ENCODE results near the gene MUC12.
"Not testable (repeated sequence)": the region's sequence is repeated elsewhere in the genome, so short reads cannot be mapped to it uniquely, and the experiment has no call there.

Gene MUC12

DNA sequence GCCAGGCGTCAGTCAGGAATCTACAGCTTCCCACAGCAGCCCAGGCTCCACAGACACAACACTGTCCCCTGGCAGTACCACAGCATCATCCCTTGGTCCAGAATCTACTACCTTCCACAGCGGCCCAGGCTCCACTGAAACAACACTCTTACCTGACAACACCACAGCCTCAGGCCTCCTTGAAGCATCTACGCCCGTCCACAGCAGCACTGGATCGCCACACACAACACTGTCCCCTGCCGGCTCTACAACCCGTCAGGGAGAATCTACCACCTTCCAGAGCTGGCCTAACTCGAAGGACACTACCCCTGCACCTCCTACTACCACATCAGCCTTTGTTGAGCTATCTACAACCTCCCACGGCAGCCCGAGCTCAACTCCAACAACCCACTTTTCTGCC is 30.7 kb downstream of the MUC12 start:
- H3K27me3 ChIP-seq (ENCODE audit: insufficient read depth, low read depth, severe bottlenecking); H3K4me3 ChIP-seq (ENCODE audit: low read depth, low read length); H3K27ac ChIP-seq; H3K9me3 ChIP-seq (ENCODE audit: severe bottlenecking); H3K36me3 ChIP-seq; DNase-seq: not testable (repeated sequence)

DNA sequence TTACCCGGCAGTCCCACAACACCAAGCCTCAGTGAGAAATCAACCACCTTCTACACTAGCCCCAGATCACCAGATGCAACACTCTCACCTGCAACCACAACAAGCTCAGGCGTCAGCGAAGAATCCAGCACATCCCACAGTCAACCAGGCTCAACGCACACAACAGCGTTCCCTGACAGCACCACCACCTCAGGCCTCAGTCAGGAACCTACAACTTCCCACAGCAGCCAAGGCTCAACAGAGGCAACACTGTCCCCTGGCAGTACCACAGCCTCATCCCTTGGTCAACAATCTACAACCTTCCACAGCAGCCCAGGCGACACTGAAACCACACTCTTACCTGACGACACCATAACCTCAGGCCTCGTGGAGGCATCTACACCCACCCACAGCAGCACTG is 33.0 kb downstream of the MUC12 start:
- not testable (repeated sequence) for H3K9me3 ChIP-seq (ENCODE audit: severe bottlenecking); H3K4me3 ChIP-seq (ENCODE audit: low read depth, low read length); H3K36me3 ChIP-seq; H3K27ac ChIP-seq; DNase-seq
- peaks cover 27% of the 10 kb centered on the region for H3K27me3 ChIP-seq (ENCODE audit: insufficient read depth, low read depth, severe bottlenecking)

DNA sequence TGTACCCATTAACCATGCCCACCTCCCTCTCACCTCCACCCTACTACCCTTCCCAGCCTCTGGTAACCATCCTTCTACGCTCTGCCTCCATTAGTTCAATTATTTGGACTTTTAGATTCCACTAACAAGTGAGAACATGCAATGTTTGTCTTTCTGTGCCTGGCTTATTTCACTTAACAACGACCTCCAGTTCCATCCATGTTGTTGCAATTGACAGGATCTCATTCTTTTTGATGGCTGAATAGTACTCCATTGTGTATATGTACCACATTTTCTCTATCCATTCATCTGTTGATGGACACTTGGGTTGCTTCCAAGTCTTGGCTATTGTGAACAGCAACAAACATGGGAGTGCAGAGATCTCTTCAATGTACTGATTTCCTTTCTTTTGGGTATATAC is 38.0 kb downstream of the MUC12 start:
- not testable (repeated sequence) for H3K4me3 ChIP-seq (ENCODE audit: low read depth, low read length)
- H3K27me3 ChIP-seq (ENCODE audit: insufficient read depth, low read depth, severe bottlenecking) = peaks cover 72% of the 10 kb centered on the region

DNA sequence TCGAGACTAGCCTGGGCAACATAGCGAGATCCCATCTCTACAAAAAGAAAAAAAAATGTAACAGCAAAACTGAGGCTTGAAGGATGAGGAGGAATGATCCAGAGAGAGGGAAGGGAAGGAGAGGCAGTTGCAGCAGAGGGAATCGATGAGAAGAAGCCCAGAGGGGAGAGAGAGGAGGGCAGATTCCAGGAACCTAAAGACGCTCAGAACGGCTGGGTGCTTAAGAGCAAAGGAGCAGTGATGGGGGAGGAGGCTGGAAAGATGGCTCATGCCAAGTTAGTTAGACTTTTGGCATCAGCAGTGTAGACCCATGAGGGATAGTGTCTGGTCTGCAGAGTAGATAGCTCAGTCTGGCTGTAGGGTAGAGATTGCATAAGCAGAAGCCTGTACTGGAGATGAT is 40.3 kb downstream of the MUC12 start:
- H3K36me3 ChIP-seq = no peaks in the 10 kb centered on the region
- H3K9me3 ChIP-seq (ENCODE audit: severe bottlenecking) = peaks cover 4% of the 10 kb centered on the region
- TF ChIP-seq, protein P1, sequence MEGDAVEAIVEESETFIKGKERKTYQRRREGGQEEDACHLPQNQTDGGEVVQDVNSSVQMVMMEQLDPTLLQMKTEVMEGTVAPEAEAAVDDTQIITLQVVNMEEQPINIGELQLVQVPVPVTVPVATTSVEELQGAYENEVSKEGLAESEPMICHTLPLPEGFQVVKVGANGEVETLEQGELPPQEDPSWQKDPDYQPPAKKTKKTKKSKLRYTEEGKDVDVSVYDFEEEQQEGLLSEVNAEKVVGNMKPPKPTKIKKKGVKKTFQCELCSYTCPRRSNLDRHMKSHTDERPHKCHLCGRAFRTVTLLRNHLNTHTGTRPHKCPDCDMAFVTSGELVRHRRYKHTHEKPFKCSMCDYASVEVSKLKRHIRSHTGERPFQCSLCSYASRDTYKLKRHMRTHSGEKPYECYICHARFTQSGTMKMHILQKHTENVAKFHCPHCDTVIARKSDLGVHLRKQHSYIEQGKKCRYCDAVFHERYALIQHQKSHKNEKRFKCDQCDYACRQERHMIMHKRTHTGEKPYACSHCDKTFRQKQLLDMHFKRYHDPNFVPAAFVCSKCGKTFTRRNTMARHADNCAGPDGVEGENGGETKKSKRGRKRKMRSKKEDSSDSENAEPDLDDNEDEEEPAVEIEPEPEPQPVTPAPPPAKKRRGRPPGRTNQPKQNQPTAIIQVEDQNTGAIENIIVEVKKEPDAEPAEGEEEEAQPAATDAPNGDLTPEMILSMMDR (IDR thresholded peaks at IDR 0.05; ENCODE audit: low read depth, low read length) = no peak
- no peak for DNase-seq
- H3K27ac ChIP-seq = no peak overlapping the region
- peaks cover 93% of the 10 kb centered on the region for H3K27me3 ChIP-seq (ENCODE audit: insufficient read depth, low read depth, severe bottlenecking)
- no peak overlapping the region for H3K4me3 ChIP-seq (ENCODE audit: low read depth, low read length)

More for the DNA sequence above, 38.0 kb downstream of the MUC12 start:
- H3K27ac ChIP-seq; DNase-seq; H3K36me3 ChIP-seq; H3K9me3 ChIP-seq (ENCODE audit: severe bottlenecking): not testable (repeated sequence)

DNA sequence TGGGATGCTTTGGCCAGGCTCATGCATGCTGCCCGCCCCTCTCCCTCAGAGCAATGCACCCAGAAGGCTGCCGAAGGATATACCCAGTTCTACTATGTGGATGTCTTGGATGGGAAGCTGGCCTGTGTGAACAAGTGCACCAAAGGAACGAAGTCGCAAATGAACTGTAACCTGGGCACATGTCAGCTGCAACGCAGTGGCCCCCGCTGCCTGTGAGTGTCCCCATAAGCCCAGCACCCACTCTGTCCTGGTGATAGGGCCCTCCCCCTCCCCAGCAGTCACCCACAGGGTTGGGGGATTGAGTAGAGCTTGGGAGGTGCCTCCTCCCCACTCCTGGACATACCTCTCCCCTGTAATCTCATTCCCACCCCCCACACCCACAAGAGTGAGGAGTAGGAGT is 43.6 kb downstream of the MUC12 start:
- Histone ChIP-seq H3K9me3 (ENCODE audit: severe bottlenecking) (no peaks in the 10 kb centered on the region), H3K4me3 (ENCODE audit: low read depth, low read length) (no peak overlapping the region), H3K36me3 (no peaks in the 10 kb centered on the region), H3K27ac (no peak overlapping the region), H3K27me3 (ENCODE audit: insufficient read depth, low read depth, severe bottlenecking) (peaks cover 95% of the 10 kb centered on the region)
- no peak for DNase-seq
- TF ChIP-seq, protein P1 (IDR thresholded peaks at IDR 0.05; ENCODE audit: low read depth, low read length) = no peak

DNA sequence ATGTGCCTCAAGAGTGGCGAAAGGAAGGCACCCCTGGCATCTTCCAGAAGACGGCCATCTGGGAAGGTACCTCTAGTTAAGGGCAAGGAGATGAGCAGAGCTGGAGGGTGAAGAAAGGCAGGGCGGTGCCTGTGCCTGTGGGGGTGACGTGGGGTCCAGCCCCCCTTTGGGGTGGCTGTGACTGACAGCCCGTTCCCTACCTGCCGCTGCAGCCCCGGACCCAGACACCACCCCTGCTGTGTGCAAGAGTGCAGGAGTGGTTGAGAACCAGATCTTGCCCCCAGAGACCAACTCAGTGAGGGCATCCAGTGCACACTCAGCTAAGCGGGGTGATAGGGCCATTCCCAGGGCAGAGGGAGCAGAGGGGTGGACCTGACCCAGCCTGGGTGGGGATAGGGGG is 46.3 kb downstream of the MUC12 start:
- TF ChIP-seq, protein P1 (IDR thresholded peaks at IDR 0.05; ENCODE audit: low read depth, low read length) = no peak
- H3K4me3 ChIP-seq (ENCODE audit: low read depth, low read length) = no peak overlapping the region
- no peaks in the 10 kb centered on the region for H3K9me3 ChIP-seq (ENCODE audit: severe bottlenecking)
- DNase-seq = no peak
- H3K27me3 ChIP-seq (ENCODE audit: insufficient read depth, low read depth, severe bottlenecking) = peaks cover 92% of the 10 kb centered on the region
- no peaks in the 10 kb centered on the region for H3K36me3 ChIP-seq
- H3K27ac ChIP-seq = no peak overlapping the region

DNA sequence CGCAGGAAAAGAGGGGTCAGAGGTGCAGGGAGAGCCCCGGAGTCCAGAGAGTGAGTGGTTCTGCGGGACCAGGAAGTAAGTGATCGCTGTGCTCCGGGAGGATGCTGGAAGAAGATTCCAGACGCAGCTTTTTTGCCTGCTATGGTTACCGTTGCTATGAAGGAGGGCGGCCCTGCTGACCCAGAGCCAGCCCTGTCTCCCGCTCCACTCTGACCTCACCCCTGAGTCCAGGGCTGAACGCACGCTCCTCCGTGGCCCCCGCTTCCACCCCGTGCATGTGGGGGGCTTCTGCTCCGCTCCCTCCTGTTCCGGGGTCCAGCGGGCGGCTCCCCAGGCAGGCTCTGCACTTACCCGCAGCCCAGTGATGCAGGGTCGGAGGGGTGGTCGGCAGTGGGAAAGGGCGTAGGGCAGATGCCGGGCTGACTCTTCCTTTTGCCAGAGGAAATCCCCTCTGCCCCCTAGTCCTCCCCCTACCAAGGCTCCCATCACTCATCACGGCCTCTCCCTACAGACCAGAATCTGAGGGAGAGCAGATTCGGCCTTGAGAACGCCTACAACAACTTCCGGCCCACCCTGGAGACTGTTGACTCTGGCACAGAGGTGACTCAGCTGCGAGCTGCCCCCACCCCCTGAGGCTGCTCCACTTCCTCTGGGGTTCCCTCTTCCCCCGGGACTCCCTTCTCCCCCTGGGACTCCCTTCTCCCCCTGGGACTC is 47.9 kb downstream of the MUC12 start:
- H3K27ac ChIP-seq = no peak overlapping the region
- H3K36me3 ChIP-seq = no peaks in the 10 kb centered on the region
- peaks cover 89% of the 10 kb centered on the region for H3K27me3 ChIP-seq (ENCODE audit: insufficient read depth, low read depth, severe bottlenecking)
- TF ChIP-seq, protein P1 (IDR thresholded peaks at IDR 0.05; ENCODE audit: low read depth, low read length) = no peak
- no peak for DNase-seq
- no peaks in the 10 kb centered on the region for H3K9me3 ChIP-seq (ENCODE audit: severe bottlenecking)
- no peak overlapping the region for H3K4me3 ChIP-seq (ENCODE audit: low read depth, low read length)
